A549 treated with DMSO at 1 μM for 4 hours (cell line): ENCODE results near the gene PTPRB. TPM values are rescaled to one million over a fixed set of nuclear protein-coding genes. Genes with fewer than 3 reads are reported as not detected.

ENCODE experiments used
- total RNA-seq: library from RNA; stranded (reverse); fragments of 200-300 nt; extraction: Qiagen RNA extraction; gene quantifications from 5 replicates; pipeline ENCODE4 v1.2.3, GENCODE V29; 2022; ENCODE audit warnings: low read depth

The PTPRB gene
- total RNA-seq = 0.56 to 1.0 TPM (median 0.87 TPM) in 5 replicates

GRCh38 chr12:70637303-70638085 lies at the start of gene PTPRB:
Gene PTPRB, minus strand, starts transcription at chr12:70637429. Its CDS starts 34 bp downstream, at chr12:70637395.

